Sigmoid colon (tissue), 7 donors: ENCODE data around the gene ACTC1. TPM values are rescaled to one million over a fixed set of nuclear protein-coding genes. Genes with fewer than 3 reads are reported as not detected.
A peak's percentile ranks its signal among the peaks of the same experiment; 100 is the strongest.

Experiments
- DNase-seq: peaks from one replicate; pipeline ENCODE4 v3.0.0-alpha.2; 2019
- H3K27ac ChIP-seq, 4 donors: fragments of 200-600 bp; sonication (generic); one replicate each; pipeline ENCODE4 v1.5.1; 2016 to 2019; ENCODE audit warnings: mild to moderate bottlenecking in 1 of 4
- H3K27me3 ChIP-seq, 3 donors: fragments of 200-600 bp; sonication (generic); one replicate each; pipeline ENCODE4 v1.5.1; 2019; ENCODE audit warnings: mild to moderate bottlenecking in 1 of 3
- H3K36me3 ChIP-seq, 4 donors: fragments of 200-600 bp; sonication (generic); one replicate each; pipeline ENCODE4 v1.5.1; 2016 to 2019
- H3K4me1 ChIP-seq, 4 donors: fragments of 200-600 bp; sonication (generic); one replicate each; pipeline ENCODE4 v1.5.1; 2017 to 2019
- H3K4me3 ChIP-seq, 4 donors: fragments of 200-600 bp; sonication (generic); one replicate each; pipeline ENCODE4 v1.5.1; 2017 to 2019; ENCODE audit warnings: mild to moderate bottlenecking in 2 of 4, moderate library complexity in 1 of 4
- H3K9me3 ChIP-seq, 4 donors: fragments of 200-600 bp in 3 of 4; sonication (generic) in 3 of 4; one replicate each; pipeline versions ENCODE4 v1.5.1 to v1.6.1; 2013 to 2019
- CTCF ChIP-seq, 4 experiments: fragments of 450-650 bp in 3 of 4; fragments of 200-600 bp in 1 of 4; IDR thresholded peaks; one replicate each; pipeline ENCODE4 v1.5.1; 2016 to 2019; ENCODE audit warnings: antibody characterized with exemption in 4 of 4, mild to moderate bottlenecking in 3 of 4, moderate library complexity in 2 of 4
- EP300 ChIP-seq, 4 donors: sonication (generic); formaldehyde crosslinking; IDR thresholded peaks; one replicate each; pipeline ENCODE4 v1.6.1; 2017; ENCODE audit warnings: antibody characterized with exemption in 4 of 4
- POLR2A ChIP-seq, 2 donors: fragments of 450-650 bp; IDR thresholded peaks; one replicate each; pipeline ENCODE4 v1.6.1; 2016; ENCODE audit warnings: antibody characterized with exemption in 2 of 2, mild to moderate bottlenecking in 2 of 2, moderate library complexity in 2 of 2
- POLR2AphosphoS5 ChIP-seq, 4 donors: sonication (generic); formaldehyde crosslinking; IDR thresholded peaks; one replicate each; pipeline ENCODE4 v1.6.1; 2017; ENCODE audit warnings: antibody characterized with exemption in 4 of 4
- WGBS, 2 donors: extraction: QIAGEN DNeasy Blood & Tissue Kit; methylation state at CpG; one replicate each; pipeline ENCODE4 v1.1.7; 2013; 5-methylcytosine and 5-hydroxymethylcytosine counted together
- intact Hi-C: fragments of 100-400 bp; cut with DNase I; formaldehyde crosslinking; loops from one replicate; pipeline ENCODE4 v1.15.1; 2023
- polyA plus RNA-seq, 3 donors: library from polyadenylated mRNA; stranded (reverse); fragments of 200-250 nt; gene quantifications; one replicate each; pipeline ENCODE4 v1.2.3, GENCODE V29; 2013
- total RNA-seq, 4 donors: library from RNA; depleted of rRNA; stranded (reverse); fragments of >200 nt; gene quantifications; one replicate each; pipeline ENCODE4 v1.1.0, GENCODE V29; 2016
- donor health status: healthy with polysubstance abuse.
- donor health status: Bipolar disorder and iron deficiency.
- donor health status: healthy.

The ACTC1 gene
- total and polyA plus RNA-seq, 7 donors: 0.36 to 11.1 (median 1.4) TPM

- intact Hi-C loops: no loop called here
- 48 to 49% methylated on average over 3 of the region's 3 CpGs for WGBS, 2 donors
These were observed 36.0 kb downstream of the ACTC1 start for GRCh38 chr15:34759347-34759746.

DNA sequence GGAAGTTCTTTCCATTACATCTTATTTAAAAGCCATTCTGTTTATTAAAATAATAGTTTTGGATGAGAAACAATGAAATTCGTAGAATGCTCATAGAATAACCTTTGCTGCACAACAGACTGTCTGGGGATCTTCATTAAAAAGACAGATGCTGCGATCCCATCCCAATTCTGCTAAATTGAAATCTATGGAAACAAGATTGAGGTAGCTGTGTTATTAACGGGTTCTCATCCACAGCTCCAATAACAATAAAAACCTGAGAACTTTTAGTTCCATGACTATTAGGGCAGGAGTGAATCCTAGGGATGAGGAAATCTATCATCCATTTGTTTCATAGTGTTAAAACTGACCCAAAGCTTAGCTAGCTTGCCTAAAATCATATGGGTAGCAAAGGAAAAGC is 38.1 kb downstream of the ACTC1 start:
- H3K4me3 ChIP-seq: no peak overlapping the region
- H3K27ac ChIP-seq: no peak overlapping the region
- H3K4me1 ChIP-seq: peaks cover 0 to 11% (median 11%) of the 10 kb centered on the region in 4 donors
- no peaks in the 10 kb centered on the region for H3K36me3 ChIP-seq
- WGBS, 2 donors: 68 to 84% methylated on average over 3 of the region's 3 CpGs
- no peaks in the 10 kb centered on the region for H3K9me3 ChIP-seq
- H3K27me3 ChIP-seq: peaks cover 18 to 51% (median 38%) of the 10 kb centered on the region in 3 donors
- DNase-seq: no peak
- TF ChIP-seq POLR2AphosphoS5 (IDR thresholded peaks at IDR 0.05) (no peak), CTCF (IDR thresholded peaks at IDR 0.05) (no peak), EP300 (IDR thresholded peaks at IDR 0.05) (no peak), POLR2A (IDR thresholded peaks at IDR 0.05) (no peak)
- intact Hi-C loops: no loop called here

More at GRCh38 chr15:34759347-34759746, 36.0 kb downstream of the ACTC1 start:
- no peaks in the 10 kb centered on the region for H3K9me3 ChIP-seq
- DNase-seq: no peak
- no peak overlapping the region for H3K27ac ChIP-seq
- H3K4me1 ChIP-seq: peaks cover 0 to 9% (median 8%) of the 10 kb centered on the region in 4 donors
- H3K27me3 ChIP-seq: peaks cover 12 to 30% (median 23%) of the 10 kb centered on the region in 3 donors
- H3K36me3 ChIP-seq: no peaks in the 10 kb centered on the region
- no peak overlapping the region for H3K4me3 ChIP-seq
- no peak for TF ChIP-seq EP300 (IDR thresholded peaks at IDR 0.05)

GRCh38 chr15:34755419-34755773 is 40.0 kb downstream of the ACTC1 start:
- TF ChIP-seq POLR2A (IDR thresholded peaks at IDR 0.05) (no peak), CTCF (IDR thresholded peaks at IDR 0.05) (no peak), POLR2AphosphoS5 (IDR thresholded peaks at IDR 0.05) (no peak), EP300 (IDR thresholded peaks at IDR 0.05) (no peak)
- no peak for DNase-seq
- H3K36me3 ChIP-seq: no peaks in the 10 kb centered on the region
- no peaks in the 10 kb centered on the region for H3K9me3 ChIP-seq
- 4 to 8% methylated on average over 11 of the region's 11 CpGs for WGBS, 2 donors
- peaks cover 0 to 11% (median 11%) of the 10 kb centered on the region in 4 donors for H3K4me1 ChIP-seq
- H3K27ac ChIP-seq: no peak overlapping the region
- peaks cover 18 to 52% (median 38%) of the 10 kb centered on the region in 3 donors for H3K27me3 ChIP-seq
- no peak overlapping the region for H3K4me3 ChIP-seq
- intact Hi-C loops: no loop called here

GRCh38 chr15:34754674-34755418 is 40.5 kb downstream of the ACTC1 start, which contains the start of gene GJD2:
Gene GJD2, minus strand, starts transcription at chr15:34754998. Its CDS starts 510 bp downstream, at chr15:34754488.
- no peak within 1 kb of the TSS for H3K27ac ChIP-seq
- TF ChIP-seq POLR2AphosphoS5 (IDR thresholded peaks at IDR 0.05): no peak
- no peak for TF ChIP-seq CTCF (IDR thresholded peaks at IDR 0.05)
- TF ChIP-seq POLR2A (IDR thresholded peaks at IDR 0.05): no peak
- TF ChIP-seq EP300 (IDR thresholded peaks at IDR 0.05): no peak
- peaks cover 0 to 11% (median 11%) of the 10 kb centered on the region in 4 donors for H3K4me1 ChIP-seq
- intact Hi-C loops: no loop called here
- peaks cover 18 to 52% (median 38%) of the 10 kb centered on the region in 3 donors for H3K27me3 ChIP-seq
- no peak for DNase-seq
- no peaks in the 10 kb centered on the region for H3K9me3 ChIP-seq
- 2 to 9% methylated on average over 81 of the region's 81 CpGs for WGBS, 2 donors
- H3K4me3 ChIP-seq: peak within 1 kb of the TSS in 3 of 4 donors; percentile 9 to 30 (median 25)
- no peaks in the 10 kb centered on the region for H3K36me3 ChIP-seq

- Histone ChIP-seq H3K27me3 (peaks cover 18 to 52% (median 38%) of the 10 kb centered on the region in 3 donors), H3K27ac (no peak overlapping the region), H3K9me3 (no peaks in the 10 kb centered on the region), H3K4me1 (peaks cover 0 to 11% (median 11%) of the 10 kb centered on the region in 4 donors), H3K36me3 (no peaks in the 10 kb centered on the region), H3K4me3 (peak overlapping the region in 2 of 4 donors; percentile 25 to 30)
- 10 to 23% methylated on average over 27 of the region's 27 CpGs for WGBS, 2 donors
- intact Hi-C loops: no loop called here
- no peak for TF ChIP-seq CTCF (IDR thresholded peaks at IDR 0.05)
- no peak for TF ChIP-seq POLR2AphosphoS5 (IDR thresholded peaks at IDR 0.05)
- no peak for TF ChIP-seq EP300 (IDR thresholded peaks at IDR 0.05)
- TF ChIP-seq POLR2A (IDR thresholded peaks at IDR 0.05): no peak
- DNase-seq: no peak
These were observed 41.2 kb downstream of the ACTC1 start for GRCh38 chr15:34754171-34754601.
